ENCODE results near the gene CPE.

GRCh38 chr4:165398570-165398969 is 19.8 kb downstream of the CPE start:
- TF ChIP-seq CTCF (IDR thresholded peaks at IDR 0.05; ENCODE audit: extremely low read depth in 1 of 2, insufficient read depth in 1 of 2, low read depth in 1 of 2, low read length in 2 of 2) (no peak), POLR2A (IDR thresholded peaks at IDR 0.05; ENCODE audit: low read depth, low read length) (no peak)

All from endothelial cell of umbilical vein (primary cell).